GM18870 (cell line): ENCODE results near the gene ARHGAP26.
"Not testable (repeated sequence)": the region's sequence is repeated elsewhere in the genome, so short reads cannot be mapped to it uniquely, and the experiment has no call there.

Experiments used
- ATAC-seq: cut with Tn5 transposase; IDR thresholded peaks from one replicate; pipeline ENCODE4 v1.9.1; 2021; ENCODE audit warnings: moderate library complexity; ENCODE audit not compliant: unreplicated experiment

Gene ARHGAP26

GRCh38 chr5:143102411-143102810 lies 332.2 kb downstream of the ARHGAP26 start:
- no peak for ATAC-seq

DNA sequence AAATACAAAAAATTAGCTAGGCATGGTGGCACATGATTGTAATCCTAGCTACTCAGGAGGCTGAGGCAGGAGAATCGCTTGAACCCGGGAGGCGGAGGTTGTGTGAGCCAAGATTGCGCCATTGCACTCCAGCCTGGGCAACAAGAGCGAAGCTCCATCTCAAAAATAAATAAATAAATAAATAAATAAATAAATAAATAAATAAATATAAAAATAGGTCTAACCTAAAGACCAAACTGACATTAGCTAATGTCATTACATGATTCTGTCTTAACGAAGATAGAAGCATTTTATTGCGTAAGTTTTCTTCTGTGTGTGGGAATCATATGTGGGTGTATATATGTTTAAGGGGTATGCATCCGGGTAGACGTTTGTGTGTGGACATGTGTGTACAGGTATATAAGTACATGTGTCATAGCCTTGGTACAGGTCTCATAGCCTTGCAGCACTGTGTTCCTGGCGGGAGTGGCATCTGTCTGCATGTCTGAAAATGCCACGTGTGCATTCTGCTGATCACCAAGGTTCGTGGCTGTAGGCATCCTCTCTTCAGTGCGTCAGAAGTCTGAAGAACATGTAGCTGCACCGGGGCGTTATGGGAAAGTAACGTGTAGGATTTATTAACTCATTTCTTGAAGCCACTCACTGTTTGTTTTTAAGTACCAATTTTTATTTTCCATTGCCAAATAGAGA lies 335.2 kb downstream of the ARHGAP26 start:
- no peak for ATAC-seq

DNA sequence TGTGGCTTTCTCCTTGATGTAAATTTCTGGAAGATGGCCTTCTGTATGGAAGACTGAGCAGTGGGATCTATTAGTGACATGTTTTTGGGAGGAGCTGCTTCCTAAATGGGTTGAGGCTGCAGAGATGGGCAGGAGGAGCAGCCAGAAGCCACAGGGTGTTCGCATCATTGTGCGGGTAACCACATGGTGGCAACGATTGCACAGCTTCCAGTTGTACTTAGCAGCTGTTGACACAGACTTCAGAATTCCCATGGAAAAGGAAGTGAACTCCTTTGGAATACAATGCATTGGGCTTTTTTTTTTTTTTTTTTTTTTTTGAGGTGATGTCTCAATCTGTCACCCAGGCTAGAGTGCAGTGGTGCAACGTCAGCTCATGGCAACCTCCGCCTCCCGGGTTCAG lies 336.0 kb downstream of the ARHGAP26 start:
- ATAC-seq: no peak

- no peak for ATAC-seq
Measured at GRCh38 chr5:143108498-143109128, 338.4 kb downstream of the ARHGAP26 start.

- ATAC-seq: no peak
Measured at GRCh38 chr5:143110591-143110990, 340.4 kb downstream of the ARHGAP26 start.

DNA sequence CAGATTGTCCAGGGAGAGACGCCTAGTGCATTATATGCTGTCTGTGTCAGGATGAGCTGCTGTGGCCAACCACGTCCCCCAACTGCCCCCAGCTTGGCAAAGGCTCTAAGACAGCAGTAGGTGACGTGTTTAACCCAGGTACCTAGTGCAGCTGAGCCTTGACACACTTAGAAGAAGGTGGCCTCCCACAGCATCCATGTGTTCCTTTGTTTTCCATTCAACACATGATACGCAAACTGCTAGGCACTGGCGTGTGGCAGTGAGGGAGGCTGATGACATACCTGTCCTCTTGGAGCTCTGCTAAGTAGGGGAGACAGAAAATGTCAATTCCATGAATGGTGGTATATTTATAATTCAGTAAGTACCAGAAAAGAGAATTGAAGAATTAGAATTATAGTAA lies 341.6 kb downstream of the ARHGAP26 start:
- ATAC-seq: no peak

DNA sequence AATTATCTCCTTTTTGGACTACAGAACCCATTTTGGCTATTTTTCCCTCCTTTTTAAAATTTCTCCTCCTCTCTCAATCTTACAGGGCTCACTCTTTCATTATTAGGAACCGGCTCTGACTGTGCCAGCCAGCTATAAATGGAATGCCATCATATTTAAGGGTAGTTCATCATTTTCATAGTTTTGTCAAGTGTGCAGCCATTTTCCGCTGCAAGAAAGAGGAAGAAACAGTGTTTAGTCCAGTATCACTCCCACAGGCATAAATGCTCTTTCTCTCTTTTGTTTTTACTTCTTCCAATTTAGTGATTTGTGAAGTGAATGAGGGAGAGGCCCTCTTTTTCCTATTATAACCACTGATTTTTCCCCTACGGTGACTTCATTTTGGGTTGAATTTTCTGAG lies 343.3 kb downstream of the ARHGAP26 start:
- ATAC-seq: no peak

DNA sequence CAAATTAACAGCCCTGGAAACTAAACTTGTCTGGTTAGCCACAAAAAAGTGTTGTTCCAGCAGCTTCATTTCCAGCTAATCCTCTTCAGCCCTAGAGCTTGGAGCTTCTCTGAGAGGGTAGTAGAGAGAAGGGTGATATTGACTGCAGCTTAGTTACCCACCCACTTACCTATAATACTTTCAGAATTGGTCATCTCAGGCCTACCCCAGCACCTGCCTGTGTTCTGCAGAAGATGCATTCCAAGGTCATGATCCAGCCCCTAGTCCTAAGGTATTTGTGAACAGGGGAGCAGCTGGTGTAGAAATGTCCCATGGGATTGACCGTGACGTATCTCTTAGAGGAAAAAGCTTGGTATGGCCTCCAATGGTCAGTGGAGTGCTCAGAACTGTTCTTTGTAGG lies 344.3 kb downstream of the ARHGAP26 start:
- no peak for ATAC-seq

DNA sequence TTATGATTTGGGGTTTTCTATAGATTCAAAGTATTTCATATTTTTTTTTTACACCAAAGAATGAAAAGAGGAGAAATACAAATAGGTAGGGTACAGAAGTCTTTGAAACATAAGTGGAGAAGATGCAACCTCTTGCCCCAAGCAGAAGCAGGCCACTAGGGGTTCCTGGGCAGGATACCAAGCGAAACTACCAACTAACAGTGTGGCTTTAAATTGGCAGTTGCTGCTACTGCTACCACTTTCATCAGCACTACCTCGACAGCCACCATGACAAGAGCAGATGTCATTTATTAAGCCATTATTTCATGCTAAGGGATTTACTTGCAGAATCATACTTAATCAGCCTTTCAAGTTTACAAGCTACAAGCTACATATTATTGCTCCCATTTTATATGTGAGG lies 345.2 kb downstream of the ARHGAP26 start:
- no peak for ATAC-seq

DNA sequence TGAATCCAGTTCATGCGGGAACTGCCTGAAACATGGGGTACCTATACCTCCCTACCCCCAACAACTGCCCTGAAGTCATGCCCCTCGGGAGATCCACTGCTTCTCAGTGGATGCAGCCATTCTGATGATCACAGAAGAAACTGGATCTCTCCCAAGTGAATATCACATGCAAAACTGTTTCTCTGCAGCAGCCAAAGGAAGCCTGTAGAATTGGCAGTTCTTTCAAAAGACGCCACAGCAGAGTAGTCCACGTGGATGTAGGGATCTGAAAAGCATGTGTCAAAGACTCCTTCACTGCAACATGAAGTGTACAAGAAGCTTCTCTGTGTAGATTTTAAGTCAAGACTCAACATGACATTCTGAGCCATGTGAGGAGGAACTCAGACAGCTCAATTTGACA lies 346.6 kb downstream of the ARHGAP26 start:
- ATAC-seq: no peak

DNA sequence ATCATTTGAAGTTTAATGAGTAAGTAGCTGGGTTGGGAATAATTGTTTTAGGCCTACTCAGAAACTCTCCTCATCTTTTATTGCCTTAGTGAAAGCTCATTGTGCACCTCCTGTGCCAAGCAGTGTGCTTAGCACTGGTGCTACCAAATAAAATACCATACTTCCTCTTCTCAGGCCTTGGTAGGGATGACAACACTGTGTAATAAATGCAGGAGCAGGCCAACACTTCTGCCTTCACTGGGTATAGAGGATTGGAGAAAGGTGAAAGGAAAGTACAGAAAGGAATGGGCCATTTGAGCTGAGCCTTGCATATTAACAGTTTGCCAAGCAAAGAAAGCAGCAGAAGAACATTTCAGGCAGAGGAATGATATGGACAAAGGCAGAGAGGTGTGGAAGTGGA lies 347.6 kb downstream of the ARHGAP26 start:
- ATAC-seq: no peak

- no peak for ATAC-seq
Measured at GRCh38 chr5:143118222-143118621, 348.0 kb downstream of the ARHGAP26 start.

GRCh38 chr5:143118818-143119217 lies 348.6 kb downstream of the ARHGAP26 start:
- ATAC-seq: not testable (repeated sequence)

- ATAC-seq: peak; percentile 46
Measured at GRCh38 chr5:143119291-143119769, 349.2 kb downstream of the ARHGAP26 start.

DNA sequence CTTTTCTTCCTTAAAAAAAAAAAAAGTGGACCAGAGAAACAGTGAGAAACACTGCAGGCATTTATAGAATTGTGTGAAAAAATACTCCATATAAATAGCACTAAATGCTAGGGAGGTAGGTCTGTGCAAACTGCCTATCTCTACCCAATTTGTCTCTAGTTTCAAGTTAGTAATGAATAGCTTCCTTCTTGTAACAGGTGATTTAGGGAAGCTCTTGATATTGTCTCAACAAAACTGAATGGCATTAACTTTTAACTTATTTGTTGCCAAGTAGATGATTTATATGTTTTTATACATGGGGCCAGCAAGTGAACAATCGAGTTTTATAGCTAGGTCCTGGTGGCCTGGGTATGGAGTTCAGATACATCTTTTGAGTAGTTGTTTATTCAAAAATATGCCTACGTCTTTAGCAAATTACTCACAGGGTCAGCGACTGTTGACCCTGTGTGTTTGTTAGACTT lies 349.7 kb downstream of the ARHGAP26 start:
- ATAC-seq: no peak

- ATAC-seq: no peak
Measured at GRCh38 chr5:143120460-143121134, 350.4 kb downstream of the ARHGAP26 start.

DNA sequence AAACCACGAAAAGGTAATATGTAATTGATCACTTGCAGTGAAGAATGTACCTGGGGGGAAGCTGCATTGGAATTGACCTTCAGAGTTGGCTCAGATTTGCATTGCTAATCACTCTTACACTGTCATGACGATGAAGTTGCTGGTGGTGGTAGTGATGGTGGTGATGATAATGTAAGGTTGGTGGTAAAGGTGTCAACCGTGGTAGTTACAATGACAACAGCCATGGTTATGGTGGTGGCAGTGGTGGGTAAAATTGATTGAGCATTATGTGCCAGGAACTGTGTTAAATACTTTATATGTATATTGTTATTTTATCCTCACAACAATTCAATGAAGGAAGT lies 350.9 kb downstream of the ARHGAP26 start:
- no peak for ATAC-seq

- no peak for ATAC-seq
Measured at GRCh38 chr5:143124593-143124992, 354.4 kb downstream of the ARHGAP26 start.

DNA sequence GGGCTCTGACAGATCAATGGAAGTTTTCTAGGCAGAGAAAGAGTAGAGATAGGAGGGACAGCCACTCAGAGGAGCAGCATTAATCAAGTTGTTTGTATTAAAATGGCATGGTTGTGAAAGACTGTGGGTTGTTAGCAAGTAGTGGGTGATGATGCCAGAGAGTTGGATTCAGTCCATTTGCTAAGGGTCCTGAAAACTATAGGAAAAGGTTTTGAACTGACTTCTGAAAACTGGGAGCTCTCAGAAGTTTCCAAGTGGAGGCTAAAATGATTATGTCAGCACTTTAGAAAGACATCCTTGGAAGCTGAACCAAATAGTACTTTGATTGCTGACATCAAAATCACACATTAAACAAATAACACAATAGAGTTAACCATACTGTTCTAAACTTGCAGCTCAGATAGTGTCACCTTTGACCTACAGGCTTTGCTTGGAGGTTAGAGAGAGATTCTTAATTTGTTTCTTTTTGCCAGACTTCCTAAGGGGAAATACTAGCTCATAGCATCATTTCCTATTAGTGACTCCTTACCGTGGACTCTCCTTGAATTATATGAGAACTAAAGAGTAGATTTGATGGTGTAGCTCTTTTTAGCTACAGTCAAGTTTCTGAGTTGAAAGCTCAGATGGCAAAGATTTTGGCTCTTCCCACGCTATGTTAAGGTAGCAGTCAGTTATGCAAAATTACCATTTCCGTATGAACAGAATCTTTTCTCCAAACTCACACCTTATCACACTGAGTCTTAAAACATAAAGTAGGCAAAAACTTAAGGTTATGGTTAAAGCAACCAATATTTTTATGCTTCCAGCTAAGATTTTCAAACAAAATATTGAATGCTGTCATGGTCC lies 356.2 kb downstream of the ARHGAP26 start:
- no peak for ATAC-seq

DNA sequence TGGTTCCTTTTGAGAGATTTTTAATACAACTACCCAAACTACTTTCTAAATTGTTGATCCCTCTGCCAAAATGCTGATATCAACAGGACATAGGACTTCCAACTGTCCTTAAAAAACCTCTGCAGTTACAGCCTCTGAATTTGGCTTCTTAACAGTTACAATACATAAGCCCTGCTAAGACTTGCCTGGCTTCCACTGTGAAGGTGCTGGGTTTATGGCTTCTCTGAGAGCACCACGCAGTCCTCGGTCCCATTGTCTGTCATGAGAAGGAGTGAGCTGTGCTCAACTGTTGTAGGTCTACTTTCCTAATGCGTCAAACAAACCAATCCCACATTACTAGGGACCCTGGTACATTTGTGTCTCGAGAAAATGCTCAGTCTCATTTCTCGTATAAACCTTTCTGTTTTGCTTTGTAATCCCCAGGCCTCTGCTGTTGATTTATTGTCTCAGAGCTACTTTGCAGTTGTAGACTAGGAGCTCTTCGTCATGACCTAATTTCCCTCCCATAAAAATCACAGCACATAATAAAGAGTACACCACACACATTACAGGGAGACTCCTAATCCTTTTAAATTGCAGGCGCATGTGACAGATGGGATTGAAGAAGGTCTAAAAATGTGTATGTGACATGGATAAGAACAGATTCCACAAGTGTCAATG lies 358.4 kb downstream of the ARHGAP26 start:
- ATAC-seq: no peak

- ATAC-seq: no peak
Measured at GRCh38 chr5:143129203-143129602, 359.0 kb downstream of the ARHGAP26 start.
